HEK293 (cell line): ENCODE results near the gene CA5B.

Experiments
- CTCF ChIA-PET: fragments of 350-600 bp; formaldehyde crosslinking; extraction: SDS; loops from one replicate; lab custom pipeline; 2021; ENCODE audit warnings: antibody characterized with exemption; lab: Yijun Ruan, JAX
- POLR2A ChIA-PET: fragments of 300-600 bp; formaldehyde crosslinking; extraction: SDS; loops from one replicate; lab custom pipeline; 2020; ENCODE audit warnings: antibody characterized with exemption, inconsistent platforms; lab: Yijun Ruan, JAX
- H3K27ac ChIP-seq: fragments of 200-500 bp; sonication (Bioruptor generic); 2 replicates; pipeline ENCODE4 v1.5.1; 2014; ENCODE audit warnings: low read depth, low read length, control low read depth, inconsistent platforms; ENCODE audit errors: extremely low read depth
- H3K36me3 ChIP-seq, 2 experiments: fragments of 200-500 bp in 1 of 2; sonication (Bioruptor generic) in 1 of 2; 1 replicate in 1 of 2; 2 replicates in 1 of 2; pipeline ENCODE4 v1.5.1; 2014 to 2017; ENCODE audit warnings: inconsistent platforms in 2 of 2, low read length in 2 of 2; ENCODE audit not compliant: control insufficient read depth in 2 of 2, insufficient read depth in 1 of 2
- H3K4me1 ChIP-seq: fragments of 200-500 bp; sonication (Bioruptor generic); 2 replicates; pipeline ENCODE4 v1.5.1; 2014; ENCODE audit warnings: mild to moderate bottlenecking, low read length, inconsistent platforms; ENCODE audit not compliant: control insufficient read depth, insufficient read depth
- H3K4me3 ChIP-seq: 2 replicates; pipeline ENCODE4 v1.5.1; 2011; ENCODE audit warnings: low read depth, mild to moderate bottlenecking, control low read depth, low read length, moderate library complexity
- H3K9me3 ChIP-seq: fragments of 200-500 bp; sonication (Bioruptor generic); 2 replicates; pipeline ENCODE4 v1.5.1; 2014; ENCODE audit warnings: low read depth, low read length, inconsistent platforms; ENCODE audit not compliant: control insufficient read depth, insufficient read depth
- BCL11A ChIP-seq: fragments of 450-650 bp; formaldehyde crosslinking; IDR thresholded peaks from 2 replicates; pipeline ENCODE4 v1.5.1; 2016; ENCODE audit warnings: low read depth, missing biosample characterization, missing genetic modification characterization
- GLIS1 ChIP-seq: fragments of 450-650 bp; formaldehyde crosslinking; IDR thresholded peaks from 2 replicates; pipeline ENCODE4 v1.5.1; 2016; ENCODE audit warnings: missing biosample characterization, missing genetic modification characterization
- GLIS2 ChIP-seq: fragments of 450-650 bp; formaldehyde crosslinking; IDR thresholded peaks from 2 replicates; pipeline ENCODE4 v1.5.1; 2016; ENCODE audit warnings: missing biosample characterization, missing genetic modification characterization
- REST ChIP-seq: fragments of 450-650 bp; formaldehyde crosslinking; IDR thresholded peaks from 2 replicates; pipeline ENCODE4 v1.5.1; 2016; ENCODE audit warnings: missing biosample characterization, missing genetic modification characterization
- ZBTB6 ChIP-seq: fragments of 450-650 bp; formaldehyde crosslinking; IDR thresholded peaks from 2 replicates; pipeline ENCODE4 v1.5.1; 2017; ENCODE audit warnings: missing biosample characterization, missing genetic modification characterization
- ZNF132 ChIP-seq: fragments of 450-650 bp; formaldehyde crosslinking; IDR thresholded peaks from 2 replicates; pipeline ENCODE4 v1.5.1; 2017; ENCODE audit warnings: missing biosample characterization, missing genetic modification characterization, borderline replicate concordance
- ZNF138 ChIP-seq: fragments of 450-650 bp; formaldehyde crosslinking; IDR thresholded peaks from 2 replicates; pipeline ENCODE4 v1.5.1; 2016; ENCODE audit warnings: missing biosample characterization, missing genetic modification characterization, borderline replicate concordance
- ZNF184 ChIP-seq: fragments of 450-650 bp; IDR thresholded peaks from 2 replicates; pipeline ENCODE4 v1.5.1; 2018; ENCODE audit warnings: missing biosample characterization, mild to moderate bottlenecking, missing genetic modification characterization
- ZNF202 ChIP-seq: fragments of 450-650 bp; formaldehyde crosslinking; IDR thresholded peaks from 2 replicates; pipeline ENCODE4 v1.5.1; 2016; ENCODE audit warnings: missing biosample characterization, missing genetic modification characterization, borderline replicate concordance
- ZNF416 ChIP-seq: fragments of 450-650 bp; formaldehyde crosslinking; IDR thresholded peaks from 2 replicates; pipeline ENCODE4 v1.5.1; 2016; ENCODE audit warnings: missing biosample characterization, missing genetic modification characterization
- ZNF571 ChIP-seq: fragments of 450-650 bp; formaldehyde crosslinking; IDR thresholded peaks from 2 replicates; pipeline ENCODE4 v1.5.0; 2017; ENCODE audit warnings: missing biosample characterization, missing genetic modification characterization
- ZNF621 ChIP-seq: fragments of 450-650 bp; formaldehyde crosslinking; IDR thresholded peaks from 2 replicates; pipeline ENCODE4 v1.5.1; 2017; ENCODE audit warnings: missing biosample characterization, missing genetic modification characterization

CA5B gene

GRCh38 chrX:15814771-15815365 lies 76.8 kb downstream of the CA5B start (continued):
- no peak for TF ChIP-seq ZNF416

GRCh38 chrX:15815779-15816437 lies 77.8 kb downstream of the CA5B start:
- ChIA-PET CTCF (interaction anchor here (0.6 to 1.5 kb wide), 9 partner anchors 10 to 756 kb away, joined by 3 to 5 read pairs (median 4); no protein-coding TSS in a partner anchor), POLR2A (no interaction called here)
- Histone ChIP-seq H3K36me3 (peaks cover 41 to 74% of the 10 kb centered on the region in 2 experiments), H3K27ac (no peak overlapping the region), H3K9me3 (no peaks in the 10 kb centered on the region), H3K4me1 (no peaks in the 10 kb centered on the region), H3K4me3 (no peak overlapping the region)
- TF ChIP-seq ZNF571 (tag by site-specific recombination): no peak
- TF ChIP-seq BCL11A: no peak
- TF ChIP-seq ZNF132 (tag by site-specific recombination): no peak

- H3K4me1 ChIP-seq: no peaks in the 10 kb centered on the region
- POLR2A ChIA-PET: no interaction called here
- no peak overlapping the region for H3K4me3 ChIP-seq
- H3K36me3 ChIP-seq: peaks cover 36 to 72% of the 10 kb centered on the region in 2 experiments
- TF ChIP-seq GLIS1 (tag by site-specific recombination) (no peak), ZNF202 (no peak), ZBTB6 (tag by site-specific recombination) (no peak)
- CTCF ChIA-PET: interaction anchor here (0.6 to 1.5 kb wide), 8 partner anchors 9 to 756 kb away, joined by 3 to 5 read pairs (median 4); no protein-coding TSS in a partner anchor
- H3K27ac ChIP-seq: no peak overlapping the region
- no peaks in the 10 kb centered on the region for H3K9me3 ChIP-seq
These were observed 78.4 kb downstream of the CA5B start for GRCh38 chrX:15816438-15816809.

- POLR2A ChIA-PET: no interaction called here
- Histone ChIP-seq H3K4me1 (no peaks in the 10 kb centered on the region), H3K27ac (no peak overlapping the region), H3K4me3 (no peak overlapping the region)
- TF ChIP-seq ZNF184 (tag by site-specific recombination) (no peak), GLIS2 (tag by site-specific recombination) (no peak), REST (tag by site-specific recombination) (no peak), ZNF138 (no peak), ZNF621 (tag by site-specific recombination) (no peak)
- TF ChIP-seq, all 188 proteins: peak for 0
- CTCF ChIA-PET: interaction anchor here (0.7 to 1.5 kb wide), 4 partner anchors 9 to 755 kb away, joined by 4 to 5 read pairs (median 4); no protein-coding TSS in a partner anchor
- H3K36me3 ChIP-seq: peaks cover 36 to 72% of the 10 kb centered on the region in 2 experiments
- no peaks in the 10 kb centered on the region for H3K9me3 ChIP-seq
These were observed 78.8 kb downstream of the CA5B start for GRCh38 chrX:15816886-15817285.
